Heart left ventricle (tissue), 16 donors: ENCODE data around the gene TANGO2. TPM values are rescaled to one million over a fixed set of nuclear protein-coding genes. Genes with fewer than 3 reads are reported as not detected.

Experiments used
- ATAC-seq, 4 donors: fragments of 200-7000 bp; cut with Tn5 transposase; one replicate each; pipeline ENCODE4 v1.9.1; 2020 to 2022; ENCODE audit warnings: moderate library complexity in 4 of 4, mild to moderate bottlenecking in 3 of 4, moderate number of reproducible peaks in 1 of 4
- DNase-seq, 5 donors: peaks; one replicate each; pipeline ENCODE4 v3.0.0-alpha.2; 2020
- H3K27ac ChIP-seq, 12 donors: fragments of 200-600 bp; sonication (generic) in 4 of 12; one replicate each; pipeline versions ENCODE4 v1.5.0 to v1.8.0; 2016 to 2022; ENCODE audit warnings: mild to moderate bottlenecking in 2 of 12
- H3K27me3 ChIP-seq, 9 donors: fragments of 200-600 bp; sonication (generic) in 2 of 9; one replicate each; pipeline versions ENCODE4 v1.5.1 to v1.8.0; 2016 to 2022; ENCODE audit warnings: mild to moderate bottlenecking in 3 of 9
- H3K36me3 ChIP-seq, 9 donors: fragments of 200-600 bp; sonication (generic) in 2 of 9; one replicate each; pipeline versions ENCODE4 v1.5.0 to v1.8.0; 2018 to 2022; ENCODE audit warnings: mild to moderate bottlenecking in 2 of 9
- H3K4me1 ChIP-seq, 12 donors: fragments of 200-600 bp; sonication (generic) in 4 of 12; one replicate each; pipeline versions ENCODE4 v1.5.0 to v1.8.0; 2016 to 2022; ENCODE audit warnings: mild to moderate bottlenecking in 3 of 12
- H3K4me3 ChIP-seq, 12 donors: fragments of 200-600 bp; sonication (generic) in 4 of 12; one replicate each; pipeline versions ENCODE4 v1.5.0 to v1.8.0; 2017 to 2022; ENCODE audit warnings: mild to moderate bottlenecking in 9 of 12, moderate library complexity in 4 of 12
- H3K9me3 ChIP-seq, 12 donors: fragments of 200-600 bp; sonication (generic) in 4 of 12; one replicate each; pipeline versions ENCODE4 v1.5.0 to v1.8.0; 2016 to 2022; ENCODE audit warnings: mild to moderate bottlenecking in 1 of 12
- POLR2A ChIP-seq, 2 donors: fragments of 450-650 bp; IDR thresholded peaks; one replicate each; pipeline ENCODE4 v1.6.1; 2017; ENCODE audit warnings: antibody characterized with exemption in 2 of 2, mild to moderate bottlenecking in 2 of 2, moderate library complexity in 2 of 2
- WGBS, 4 donors: extraction: QIAGEN DNeasy Blood & Tissue Kit in 2 of 4; methylation state at CpG; one replicate each; pipeline versions ENCODE4 v1.1.5 to v1.1.7; 2013 to 2018; 5-methylcytosine and 5-hydroxymethylcytosine counted together
- intact Hi-C, 10 donors: fragments of 100-400 bp; cut with DNase I; formaldehyde crosslinking; loops; one replicate each; pipeline versions ENCODE4 v1.11.1 to v1.14.2; 2022
- microRNA counts, 2 donors: library from miRNA; unstranded; fragments of <30 nt; microRNA quantifications; one replicate each; lab custom pipeline; 2016
- microRNA-seq, 4 donors: library from miRNA; unstranded; fragments of <30 nt; microRNA quantifications; one replicate each; pipeline versions ENCODE4 to v1.2.0, GENCODE V29; 2017 to 2020
- polyA plus RNA-seq, 2 donors: library from polyadenylated mRNA; stranded (reverse); fragments of 200-250 nt; gene quantifications; one replicate each; pipeline ENCODE4 v1.2.3, GENCODE V29; 2013
- total RNA-seq, 9 donors: library from RNA; depleted of rRNA in 2 of 9; stranded (reverse); fragments of >200 nt in 2 of 9; fragmentation: NEBNext Ultra II Directional in 3 of 9; extraction: Animal tissue kit (Norgen Biotek cat#: 25700) in 3 of 9; gene quantifications; one replicate each; pipeline versions ENCODE4 v1.1.0 to v1.2.4, GENCODE V29; 2016 to 2023
- TF ChIP-seq, protein P1 (sequence below), 12 donors: fragments of 200-600 bp; sonication (generic) in 4 of 12; IDR thresholded peaks; one replicate each; pipeline versions ENCODE4 v1.5.0 to v1.8.0; 2018 to 2022; ENCODE audit warnings: antibody characterized with exemption in 12 of 12, mild to moderate bottlenecking in 5 of 12
- donor health status: ischemic (EF 13 %, LVEDD 7.1; RV severe dilation, severe dysfunction).
- donor health status: healthy with polysubstance abuse.
- donor health status: DM: no; HTN: yes; CAD: no.
- donor health status: DM: no; HTN: no; CAD: no.
- donor health status: ischemic (EF 25% LVEDD 6.9; RV normal size, moderate dysfunction).
- donor health status: ischemic (EF 25% LVEDD 5.7; RV mildly dilated, moderate dysfunction).
- donor health status: healthy.
- donor health status: DM: yes; HTN: yes; CAD: no.
- donor health status: ischemic (EF 35%, LVEDD 5.7; RV mildly dilated, moderate dysfunction).
- donor health status: nonischemic (EF 11% LVEDD 7.7; RV severe dilation, severe dysfunction).
- donor health status: DM: yes; HTN: yes; CAD: no.
- donor health status: PGD.
- donor health status: ischemic (EF 29% LVEDD 5.4; RV normal size, mild dysfunction).
- donor health status: nonischemic (EF 23%, LVEDD 6.1; RV moderate dilation, normal function).

Gene TANGO2
- total and polyA plus RNA-seq, 11 donors = 51.3 to 341 (median 63.0) TPM

DNA sequence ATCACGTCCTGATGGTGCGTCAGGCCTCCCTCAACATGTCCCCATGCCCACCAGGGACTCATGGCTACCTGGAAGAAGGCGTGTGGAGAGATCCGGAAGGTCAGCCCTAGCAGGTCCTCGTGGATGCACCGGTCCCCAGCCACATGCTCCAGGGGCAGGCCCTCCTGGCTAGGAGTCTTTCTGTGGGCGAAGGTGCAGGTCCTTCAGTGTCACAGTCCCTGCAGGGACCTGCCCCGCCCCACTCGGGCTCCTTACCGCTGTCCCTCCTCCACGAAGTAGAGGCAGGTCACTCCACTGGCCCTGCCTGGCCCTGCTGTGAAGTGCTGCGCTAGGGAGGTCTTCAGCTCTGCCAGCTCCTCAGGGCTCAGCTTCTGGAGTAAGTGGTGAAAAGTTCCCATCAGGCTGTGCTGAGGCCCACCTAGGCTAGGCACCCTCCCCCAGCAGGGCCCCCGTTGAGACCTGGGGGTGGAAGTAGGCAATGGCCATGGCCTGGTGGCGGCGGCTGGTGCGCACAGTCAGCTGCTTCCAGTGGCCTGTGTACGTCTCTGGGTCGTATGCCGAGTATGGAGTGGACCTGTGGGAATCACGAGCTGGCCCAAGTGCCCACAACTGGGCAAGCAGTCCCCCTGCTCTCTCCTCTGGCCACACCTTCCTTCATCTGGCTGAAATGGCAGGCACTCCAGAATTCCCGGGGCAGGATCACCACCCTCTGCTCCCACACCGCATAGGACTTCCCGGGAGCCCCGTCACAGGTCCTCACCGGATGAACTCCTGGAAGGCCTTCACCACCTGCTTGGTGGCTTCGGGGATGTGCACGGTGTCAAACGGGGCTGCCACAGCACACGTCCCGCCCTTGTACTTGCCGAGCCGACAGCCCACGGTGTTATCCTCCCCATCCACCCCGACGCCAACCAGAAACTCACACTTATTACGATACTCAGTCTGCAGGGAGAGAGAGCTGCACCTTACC is 93.9 kb downstream of the TANGO2 start:
- H3K4me1 ChIP-seq = peaks cover 0 to 52% (median 26%) of the 10 kb centered on the region in 12 donors
- ATAC-seq = no peak
- peak in 2 of 5 donors; percentile 28 to 54 for DNase-seq
- no peaks in the 10 kb centered on the region for H3K27me3 ChIP-seq
- H3K27ac ChIP-seq = no peak overlapping the region
- 87 to 92% (median 88%) methylated on average over 30 to 36 of the region's 36 CpGs for WGBS, 4 donors
- intact Hi-C loops = loop anchor here in 3 of 10 donors (5.0 to 10.0 kb wide), 2 partner anchors 32 to 90 kb away; partner anchors contain the start of genes TANGO2 (in 2 of the 3) and DGCR8 (in 1 of the 3)
- H3K9me3 ChIP-seq = no peaks in the 10 kb centered on the region
- H3K4me3 ChIP-seq = no peak overlapping the region
- TF ChIP-seq POLR2A (IDR thresholded peaks at IDR 0.05) = no peak
- TF ChIP-seq, protein P1, sequence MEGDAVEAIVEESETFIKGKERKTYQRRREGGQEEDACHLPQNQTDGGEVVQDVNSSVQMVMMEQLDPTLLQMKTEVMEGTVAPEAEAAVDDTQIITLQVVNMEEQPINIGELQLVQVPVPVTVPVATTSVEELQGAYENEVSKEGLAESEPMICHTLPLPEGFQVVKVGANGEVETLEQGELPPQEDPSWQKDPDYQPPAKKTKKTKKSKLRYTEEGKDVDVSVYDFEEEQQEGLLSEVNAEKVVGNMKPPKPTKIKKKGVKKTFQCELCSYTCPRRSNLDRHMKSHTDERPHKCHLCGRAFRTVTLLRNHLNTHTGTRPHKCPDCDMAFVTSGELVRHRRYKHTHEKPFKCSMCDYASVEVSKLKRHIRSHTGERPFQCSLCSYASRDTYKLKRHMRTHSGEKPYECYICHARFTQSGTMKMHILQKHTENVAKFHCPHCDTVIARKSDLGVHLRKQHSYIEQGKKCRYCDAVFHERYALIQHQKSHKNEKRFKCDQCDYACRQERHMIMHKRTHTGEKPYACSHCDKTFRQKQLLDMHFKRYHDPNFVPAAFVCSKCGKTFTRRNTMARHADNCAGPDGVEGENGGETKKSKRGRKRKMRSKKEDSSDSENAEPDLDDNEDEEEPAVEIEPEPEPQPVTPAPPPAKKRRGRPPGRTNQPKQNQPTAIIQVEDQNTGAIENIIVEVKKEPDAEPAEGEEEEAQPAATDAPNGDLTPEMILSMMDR (IDR thresholded peaks at IDR 0.05) = no peak
- peaks cover 0 to 68% (median 61%) of the 10 kb centered on the region in 9 donors for H3K36me3 ChIP-seq

DNA sequence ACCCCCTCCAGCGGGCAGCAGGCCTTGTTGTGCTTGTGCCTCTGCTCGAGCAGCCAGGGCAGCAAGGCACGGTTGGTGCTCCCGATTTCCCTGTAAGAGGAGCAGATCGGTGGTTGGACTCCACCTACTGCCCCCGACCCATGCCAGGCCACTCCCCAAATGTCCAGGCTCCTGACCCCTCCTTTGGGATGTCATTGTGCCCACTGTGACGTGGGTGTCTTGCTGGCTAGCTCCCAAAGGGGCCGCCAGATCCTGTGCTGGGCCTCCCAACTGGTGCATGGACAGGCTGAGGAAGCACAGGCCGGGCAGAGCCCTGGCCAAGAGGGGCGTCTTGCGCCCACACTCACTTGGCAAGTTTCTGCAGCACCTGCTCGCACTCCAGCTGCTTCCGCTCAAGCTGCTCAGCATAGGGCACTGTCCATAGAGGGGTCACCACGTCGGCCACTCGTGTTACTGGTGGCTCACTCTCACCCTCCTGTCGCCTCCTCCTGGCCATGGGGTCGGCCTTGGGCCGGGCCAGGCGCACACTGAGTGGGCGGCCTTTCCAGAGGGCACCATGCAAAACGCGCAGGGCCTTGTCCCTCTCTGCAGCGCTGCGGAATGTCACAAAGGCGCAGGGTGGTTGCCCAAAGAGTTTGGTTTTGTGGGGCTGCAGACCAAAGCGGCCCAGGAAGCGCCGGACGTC is 94.9 kb downstream of the TANGO2 start, which contains the start of gene RANBP1:
Gene RANBP1, plus strand, starts transcription at position 414 of the 685 bp plus-strand sequence. Its CDS starts 81 bp downstream, at position 495.
- Histone ChIP-seq H3K27me3 (no peaks in the 10 kb centered on the region), H3K9me3 (no peaks in the 10 kb centered on the region), H3K4me1 (peaks cover 0 to 63% (median 31%) of the 10 kb centered on the region in 12 donors), H3K27ac (peak within 1 kb of the TSS; percentile 9 to 93 (median 86)), H3K36me3 (peaks cover 0 to 68% (median 61%) of the 10 kb centered on the region in 9 donors), H3K4me3 (peak within 1 kb of the TSS; percentile 61 to 99 (median 85))
- intact Hi-C loops = loop anchor here in 5 of 10 donors (2.0 to 10.0 kb wide), 3 partner anchors 34 to 91 kb away; partner anchors contain the start of genes DGCR8 (in 3 of the 5) and TANGO2 (in 2 of the 5)
- 68 to 75% (median 71%) methylated on average over 18 to 30 of the region's 30 CpGs for WGBS, 4 donors
- DNase-seq = peak in 2 of 5 donors; percentile 25 to 65
- no peak for TF ChIP-seq POLR2A (IDR thresholded peaks at IDR 0.05)
- no peak for ATAC-seq

DNA sequence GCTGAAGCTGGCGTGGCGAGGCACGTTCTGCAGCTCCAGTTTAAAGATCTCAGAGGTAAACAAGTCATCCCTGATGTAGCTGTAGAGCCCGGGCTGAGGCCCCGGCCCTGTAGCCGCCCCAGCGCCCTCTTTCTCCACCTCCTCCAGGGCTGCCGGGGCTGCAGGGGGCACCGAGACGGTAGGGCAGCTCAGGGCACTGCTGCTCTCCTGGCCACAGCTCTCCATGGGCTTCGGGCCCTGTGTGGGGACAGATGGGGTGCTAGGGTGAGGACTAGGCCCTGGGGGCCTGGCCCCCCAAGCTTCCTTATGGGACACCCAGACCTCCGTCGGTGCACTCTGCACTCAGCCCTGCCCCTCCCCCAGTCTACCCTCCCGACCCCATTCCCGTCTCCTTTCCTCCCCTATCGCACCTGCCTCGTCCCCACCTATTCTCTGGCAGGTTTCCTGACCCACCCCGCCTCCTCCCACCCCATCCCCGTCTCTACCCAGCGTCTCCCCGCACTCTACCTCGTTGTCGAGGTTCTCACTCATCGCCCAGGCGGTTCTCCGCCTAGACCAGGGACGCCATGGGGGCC is 95.6 kb downstream of the TANGO2 start:
- H3K27ac ChIP-seq = peak overlapping the region; percentile 9 to 93 (median 86)
- peak in 2 of 4 donors; percentile 1 to 6 for ATAC-seq
- DNase-seq = peak in 1 of 5 donors; percentile 58
- H3K4me3 ChIP-seq = peak overlapping the region; percentile 61 to 99 (median 85)
- H3K27me3 ChIP-seq = no peaks in the 10 kb centered on the region
- no peaks in the 10 kb centered on the region for H3K9me3 ChIP-seq
- WGBS, 4 donors = 4 to 12% (median 11%) methylated on average over 17 to 27 of the region's 27 CpGs
- TF ChIP-seq, protein P1 (IDR thresholded peaks at IDR 0.05) = no peak
- TF ChIP-seq POLR2A (IDR thresholded peaks at IDR 0.05) = no peak
- intact Hi-C loops = loop anchor here in 5 of 10 donors (2.0 to 10.0 kb wide), 3 partner anchors 34 to 92 kb away; partner anchors contain the start of genes DGCR8 (in 3 of the 5) and TANGO2 (in 2 of the 5)
- peaks cover 0 to 69% (median 61%) of the 10 kb centered on the region in 9 donors for H3K36me3 ChIP-seq
- H3K4me1 ChIP-seq = peaks cover 0 to 59% (median 31%) of the 10 kb centered on the region in 12 donors

MicroRNAs encoded within 50 kb of the gene (microRNA counts, 767-probe panel; counts per million panel counts)
- microRNA hsa-miR-1306-3p (lab: Ali Mortazavi, UCI) (0 to 71.6 counts per million in 2 donors), microRNA hsa-miR-185-5p (lab: Ali Mortazavi, UCI) (3,386 to 3,704 counts per million in 2 donors)

Small RNA genes lying within 50 kb of the gene (microRNA-seq; reads per million reads assigned to microRNA genes)
- gene MIR185 (186 to 1,759 (median 856) reads per million in 4 donors), gene MIR6816 (0 to 0.21 (median 0.10) reads per million in 4 donors)

Other genes starting within 250 kb of the TANGO2 start
- gene GNB1L, start 166.2 kb upstream of the TANGO2 start, total RNA-seq = 1 to 10 TPM; 1.9 to 3.7 (median 2.4) TPM
- gene GNB1L, start 166.2 kb upstream of the TANGO2 start, polyA plus RNA-seq = 1 to 10 TPM; 1.6 to 9.2 TPM
- 10 to 100 TPM in 3 of 9 donors, 1 to 10 TPM in 6; 5.1 to 11.6 (median 7.7) TPM for gene RTL10, start 166.2 kb upstream of the TANGO2 start, total RNA-seq
- gene RTL10, start 166.2 kb upstream of the TANGO2 start, polyA plus RNA-seq = 1 to 10 TPM; 4.6 to 4.9 TPM
- 100 to 1,000 TPM in 8 of 9 donors, 10 to 100 TPM in 1; 69.7 to 195 (median 119) TPM for gene COMT, start 79.3 kb upstream of the TANGO2 start, total RNA-seq
- 100 to 1,000 TPM in 1 of 2 donors, 10 to 100 TPM in 1; 84.7 to 249 TPM for gene COMT, start 79.3 kb upstream of the TANGO2 start, polyA plus RNA-seq
- gene TXNRD2, start 79.3 kb upstream of the TANGO2 start, total RNA-seq = 10 to 100 TPM; 23.5 to 42.5 (median 33.5) TPM
- gene TXNRD2, start 79.3 kb upstream of the TANGO2 start, polyA plus RNA-seq = 10 to 100 TPM; 23.4 to 60.2 TPM
- 10 to 100 TPM; 21.2 to 46.6 (median 33.3) TPM for gene ARVCF, start 4.3 kb upstream of the TANGO2 start, total RNA-seq
- 10 to 100 TPM; 33.0 to 39.2 TPM for gene ARVCF, start 4.3 kb upstream of the TANGO2 start, polyA plus RNA-seq
- gene DGCR8, start 59.1 kb downstream of the TANGO2 start, total RNA-seq = 10 to 100 TPM in 8 of 9 donors, 1 to 10 TPM in 1; 8.8 to 22.1 (median 13.0) TPM
- 10 to 100 TPM in 1 of 2 donors, 1 to 10 TPM in 1; 9.9 to 14.5 TPM for gene DGCR8, start 59.1 kb downstream of the TANGO2 start, polyA plus RNA-seq
- 10 to 100 TPM; 35.8 to 85.3 (median 41.5) TPM for gene RANBP1, start 95.0 kb downstream of the TANGO2 start, total RNA-seq
- gene RANBP1, start 95.0 kb downstream of the TANGO2 start, polyA plus RNA-seq = 10 to 100 TPM; 29.3 to 67.1 TPM
- gene TRMT2A, start 96.1 kb downstream of the TANGO2 start, total RNA-seq = 10 to 100 TPM; 18.2 to 31.3 (median 20.2) TPM
- gene TRMT2A, start 96.1 kb downstream of the TANGO2 start, polyA plus RNA-seq = 10 to 100 TPM; 15.8 to 30.1 TPM
- gene ZDHHC8, start 110.7 kb downstream of the TANGO2 start, total RNA-seq = 10 to 100 TPM; 15.7 to 45.2 (median 40.6) TPM
- gene ZDHHC8, start 110.7 kb downstream of the TANGO2 start, polyA plus RNA-seq = 10 to 100 TPM; 21.5 to 26.3 TPM
- 1 to 10 TPM in 1 of 9 donors, under 1 TPM in 4, not detected in 4; 0.17 to 1.0 (median 0.46) TPM for gene CCDC188, start 129.9 kb downstream of the TANGO2 start, total RNA-seq
- 1 to 10 TPM in 1 of 2 donors, under 1 TPM in 1; 0.50 to 1.0 TPM for gene CCDC188, start 129.9 kb downstream of the TANGO2 start, polyA plus RNA-seq
- 1 to 10 TPM in 7 of 9 donors, under 1 TPM in 2; 0.53 to 2.6 (median 1.4) TPM for gene RTN4R, start 247.2 kb downstream of the TANGO2 start, total RNA-seq
- gene RTN4R, start 247.2 kb downstream of the TANGO2 start, polyA plus RNA-seq = 1 to 10 TPM; 1.3 to 1.8 TPM